ENCODE results near the gene POMT2.
"Not testable (repeated sequence)": the region's sequence is repeated elsewhere in the genome, so short reads cannot be mapped to it uniquely, and the experiment has no call there.

Gene POMT2

GRCh38 chr14:77299771-77300170 lies 20.9 kb downstream of the POMT2 start:
- DNase-seq, result no peak

GRCh38 chr14:77296906-77297305 lies 23.8 kb downstream of the POMT2 start:
- no peak for DNase-seq

GRCh38 chr14:77296155-77296554 lies 24.5 kb downstream of the POMT2 start:
- DNase-seq, result peak; percentile 41

GRCh38 chr14:77290705-77291104 lies 30.0 kb downstream of the POMT2 start:
- DNase-seq, result no peak

GRCh38 chr14:77286576-77286975 lies 34.1 kb downstream of the POMT2 start:
- no peak for DNase-seq

GRCh38 chr14:77284466-77284865 lies 36.2 kb downstream of the POMT2 start:
- DNase-seq, result no peak

GRCh38 chr14:77284066-77284465 lies 36.6 kb downstream of the POMT2 start:
- DNase-seq, result no peak

- DNase-seq, result no peak
Observed at GRCh38 chr14:77281852-77282410, 38.8 kb downstream of the POMT2 start.

- DNase-seq, result not testable (repeated sequence)
Observed at GRCh38 chr14:77280921-77281320, 39.8 kb downstream of the POMT2 start.

- no peak for DNase-seq
Observed at GRCh38 chr14:77279719-77280118, 41.0 kb downstream of the POMT2 start.

GRCh38 chr14:77278461-77279230 lies 42.0 kb downstream of the POMT2 start:
- no peak for DNase-seq

GRCh38 chr14:77276959-77277358 lies 43.7 kb downstream of the POMT2 start:
- no peak for DNase-seq

GRCh38 chr14:77276295-77276935 lies 44.3 kb downstream of the POMT2 start:
- DNase-seq, result no peak

- no peak for DNase-seq
Observed at GRCh38 chr14:77275601-77276017, 45.1 kb downstream of the POMT2 start.

- no peak for DNase-seq
Observed at GRCh38 chr14:77275041-77275580, 45.6 kb downstream of the POMT2 start.

- DNase-seq, result no peak
Observed at GRCh38 chr14:77273796-77274195, 46.9 kb downstream of the POMT2 start.

- no peak for DNase-seq
Observed at GRCh38 chr14:77272261-77272660, 48.4 kb downstream of the POMT2 start.

GRCh38 chr14:77271113-77271710 lies 49.5 kb downstream of the POMT2 start, which contains the start of gene NGB:
Gene NGB (minus strand): TSS chr14:77271206. CDS start chr14:77270937, 269 bp downstream.
- DNase-seq, result no peak

- no peak for DNase-seq
Observed at GRCh38 chr14:77270361-77271112, 50.1 kb downstream of the POMT2 start.

GRCh38 chr14:77268989-77269600 lies 51.6 kb downstream of the POMT2 start:
- DNase-seq, result no peak

- DNase-seq, result no peak
Observed at GRCh38 chr14:77267937-77268699, 52.6 kb downstream of the POMT2 start.
